ENCODE data around the gene ERF. TPM values are rescaled to one million over a fixed set of nuclear protein-coding genes. Genes with fewer than 3 reads are reported as not detected.

The ERF gene
- total and polyA plus RNA-seq, 2 of the 8 experiments (the other 6 are each of a cell fraction or from before 2014, with no cell fraction given), result 43.7 to 62.7 TPM

GRCh38 chr19:42242069-42242511, 12.8 kb downstream of the ERF start (continued):
- TF ChIP-seq CHD7 (IDR thresholded peaks at IDR 0.05; ENCODE audit: insufficient replicate concordance, low read length) (no peak), SIX5 (IDR thresholded peaks at IDR 0.05; ENCODE audit: low read depth, low read length) (no peak), CTBP2 (IDR thresholded peaks at IDR 0.05; ENCODE audit: borderline replicate concordance, insufficient read depth, insufficient read length, low read length) (no peak), JUN (IDR thresholded peaks at IDR 0.05; ENCODE audit: low read depth, low read length) (no peak), CBX5 (IDR thresholded peaks at IDR 0.05; ENCODE audit: low read depth, low read length) (no peak), PHF8 (conservative IDR thresholded peaks at IDR 0.05; ENCODE audit: low read depth, low read length) (peak; percentile 59), SAP30 (IDR thresholded peaks at IDR 0.05; ENCODE audit: insufficient read depth, insufficient replicate concordance, low read length) (no peak), ATF3 (IDR thresholded peaks at IDR 0.05; ENCODE audit: insufficient read depth, low read depth, low read length) (no peak), MAFK (IDR thresholded peaks at IDR 0.05; ENCODE audit: low read depth, low read length) (no peak)
